ENCODE measurements around the gene GPATCH2. TPM values are rescaled to one million over a fixed set of nuclear protein-coding genes. Genes with fewer than 3 reads are reported as not detected.

GPATCH2 gene
- total RNA-seq, 1 donor from 2014 or later = 7.1 TPM

DNA sequence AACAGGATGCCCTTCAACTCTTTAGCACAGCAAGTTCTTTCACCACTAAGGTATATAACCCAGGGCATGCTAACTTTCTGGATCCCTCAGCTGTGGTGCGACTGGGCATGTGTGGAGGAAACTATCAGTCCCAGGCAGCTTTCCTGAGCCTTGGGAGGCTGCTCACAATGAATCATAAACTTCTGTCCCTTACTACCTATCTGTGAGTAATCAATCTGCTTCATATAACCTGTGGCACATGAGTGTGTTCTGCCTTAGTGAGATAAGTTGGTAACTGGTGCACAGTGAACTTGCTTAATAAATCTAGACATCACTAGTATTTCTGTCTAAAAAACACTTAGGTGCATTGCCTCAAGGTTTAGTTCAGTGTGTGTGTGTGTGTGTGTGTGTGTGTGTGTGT, 158.0 kb downstream of the GPATCH2 start:
- no peak for ATAC-seq (ENCODE audit: poor library complexity)
- DNase-seq = no peak
- intact Hi-C loops (cut with DNase I) = no loop called here

GRCh38 chr1:217471403-217471802, 159.5 kb downstream of the GPATCH2 start:
- DNase-seq (no peak), ATAC-seq (ENCODE audit: poor library complexity) (no peak)
- intact Hi-C loops (cut with DNase I) = no loop called here

- intact Hi-C loops (cut with DNase I) = no loop called here
- no peak for DNase-seq
- no peak for ATAC-seq (ENCODE audit: poor library complexity)
Observed at GRCh38 chr1:217469983-217470382, 160.9 kb downstream of the GPATCH2 start.

DNA sequence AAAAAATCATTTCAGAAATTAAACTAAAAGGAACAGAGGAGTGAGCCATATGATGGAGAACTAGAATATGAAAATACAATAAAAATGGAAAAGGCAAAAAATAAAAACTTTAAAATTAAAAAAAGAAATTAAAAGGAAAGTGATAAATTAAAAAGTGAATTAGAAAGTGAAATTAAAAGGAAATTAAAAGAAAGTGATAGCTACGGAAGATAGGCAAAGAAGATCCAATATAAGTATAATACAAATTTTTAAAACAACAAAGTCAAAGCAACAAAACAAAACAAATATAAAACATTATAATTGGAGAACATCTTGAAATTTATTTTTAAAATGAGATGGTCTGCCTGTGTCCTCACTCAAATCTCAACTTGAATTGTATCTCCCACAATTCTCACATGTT, 165.8 kb downstream of the GPATCH2 start:
- intact Hi-C loops (cut with DNase I) = no loop called here
- ATAC-seq (ENCODE audit: poor library complexity) (no peak), DNase-seq (no peak)

GRCh38 chr1:217462666-217463065, 168.2 kb downstream of the GPATCH2 start:
- no peak for DNase-seq
- intact Hi-C loops (cut with DNase I) = no loop called here
- ATAC-seq (ENCODE audit: poor library complexity) = no peak

GRCh38 chr1:217462159-217462558, 168.7 kb downstream of the GPATCH2 start:
- DNase-seq = no peak
- intact Hi-C loops (cut with DNase I) = no loop called here
- no peak for ATAC-seq (ENCODE audit: poor library complexity)

- no peak for ATAC-seq (ENCODE audit: poor library complexity)
- DNase-seq = no peak
- intact Hi-C loops (cut with DNase I) = loop anchor here (10.0 kb wide), 1 partner anchor 78 kb away; no protein-coding TSS in a partner anchor
Observed at GRCh38 chr1:217457016-217457415, 173.9 kb downstream of the GPATCH2 start.

DNA sequence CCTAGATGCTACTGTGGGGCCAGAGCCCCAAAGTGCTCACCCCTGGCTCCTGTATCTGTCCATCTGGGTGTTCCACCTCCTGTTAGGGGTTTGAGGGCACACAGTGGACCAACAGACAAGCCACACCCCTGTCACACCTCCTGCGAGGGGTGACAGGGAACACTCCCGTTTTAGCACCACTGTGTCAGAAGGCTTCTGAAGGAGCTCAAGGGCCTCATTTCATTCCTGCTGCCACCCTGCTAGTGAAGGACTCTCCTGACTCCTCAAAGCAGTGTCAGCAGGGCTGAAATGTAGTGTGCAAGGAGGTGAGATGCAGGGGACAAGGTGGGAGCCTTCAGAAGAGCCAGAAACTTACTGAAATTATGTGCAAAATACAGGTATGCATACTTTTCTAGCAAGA, 174.6 kb downstream of the GPATCH2 start:
- no peak for DNase-seq
- intact Hi-C loops (cut with DNase I) = loop anchor here (10.0 kb wide), 1 partner anchor 79 kb away; no protein-coding TSS in a partner anchor

GRCh38 chr1:217453816-217454215, 177.1 kb downstream of the GPATCH2 start:
- ATAC-seq (ENCODE audit: poor library complexity) (peak; percentile 94), DNase-seq (no peak)
- intact Hi-C loops (cut with DNase I) = loop anchor here (10.0 kb wide), 1 partner anchor 81 kb away; no protein-coding TSS in a partner anchor

More for the DNA sequence above, 174.6 kb downstream of the GPATCH2 start:
- ATAC-seq (ENCODE audit: poor library complexity) = peak; percentile 59

- DNase-seq (no peak), ATAC-seq (ENCODE audit: poor library complexity) (no peak)
- intact Hi-C loops (cut with DNase I) = no loop called here
Observed at GRCh38 chr1:217449370-217449769, 181.5 kb downstream of the GPATCH2 start.

DNA sequence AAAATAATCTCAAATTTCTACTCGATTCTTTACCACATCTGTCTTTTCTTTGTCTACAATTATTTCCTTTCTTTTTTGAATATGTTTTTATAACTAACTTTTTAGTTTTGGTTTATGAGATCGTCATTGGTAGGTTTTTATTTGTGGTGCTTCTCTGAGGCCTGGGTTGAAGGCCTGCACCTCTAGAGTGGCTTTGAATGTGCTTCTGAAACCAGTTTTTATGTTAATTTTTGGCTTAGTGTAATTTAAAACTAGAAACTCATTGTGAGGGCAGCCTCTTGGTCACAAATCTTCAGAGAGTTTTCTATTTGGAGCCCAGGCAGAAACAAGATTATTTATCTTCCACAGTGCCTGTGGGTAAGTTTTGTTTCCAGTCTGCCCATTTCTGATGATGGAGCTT, 187.0 kb downstream of the GPATCH2 start:
- intact Hi-C loops (cut with DNase I) = no loop called here

GRCh38 chr1:217437376-217437775, 193.5 kb downstream of the GPATCH2 start:
- ATAC-seq (ENCODE audit: poor library complexity) (no peak), DNase-seq (no peak)
- intact Hi-C loops (cut with DNase I) = no loop called here

More for the DNA sequence above, 187.0 kb downstream of the GPATCH2 start:
- no peak for ATAC-seq (ENCODE audit: poor library complexity)
- no peak for DNase-seq

GRCh38 chr1:217435204-217435603, 195.7 kb downstream of the GPATCH2 start:
- intact Hi-C loops (cut with DNase I) = no loop called here
- ATAC-seq (ENCODE audit: poor library complexity) = no peak

DNA sequence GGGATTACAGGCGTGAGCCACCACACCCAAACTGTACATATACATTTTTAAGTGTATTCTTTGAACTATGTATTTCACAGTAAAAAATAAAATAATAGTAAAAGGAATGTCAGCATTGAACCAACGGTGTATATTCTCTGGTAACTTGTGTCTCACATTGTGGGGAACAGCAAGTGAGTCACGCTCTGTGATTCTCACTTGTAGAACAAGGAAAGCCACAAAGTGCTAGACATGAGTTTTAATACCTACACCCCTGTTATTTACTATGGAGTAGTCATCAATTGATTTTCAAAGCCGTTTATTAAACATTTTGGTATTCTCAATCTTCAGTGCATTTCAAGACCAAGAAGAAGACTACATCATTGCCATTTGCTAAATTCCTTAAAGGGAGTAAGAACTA, 197.2 kb downstream of the GPATCH2 start:
- ATAC-seq (ENCODE audit: poor library complexity) (no peak), DNase-seq (no peak)
- intact Hi-C loops (cut with DNase I) = no loop called here

More at GRCh38 chr1:217435204-217435603, 195.7 kb downstream of the GPATCH2 start:
- no peak for DNase-seq

GRCh38 chr1:217432339-217432738, 198.6 kb downstream of the GPATCH2 start:
- DNase-seq (no peak), ATAC-seq (ENCODE audit: poor library complexity) (no peak)
- intact Hi-C loops (cut with DNase I) = no loop called here

- no peak for ATAC-seq (ENCODE audit: poor library complexity)
- DNase-seq = no peak
- intact Hi-C loops (cut with DNase I) = no loop called here
Observed at GRCh38 chr1:217431395-217431794, 199.5 kb downstream of the GPATCH2 start.

DNA sequence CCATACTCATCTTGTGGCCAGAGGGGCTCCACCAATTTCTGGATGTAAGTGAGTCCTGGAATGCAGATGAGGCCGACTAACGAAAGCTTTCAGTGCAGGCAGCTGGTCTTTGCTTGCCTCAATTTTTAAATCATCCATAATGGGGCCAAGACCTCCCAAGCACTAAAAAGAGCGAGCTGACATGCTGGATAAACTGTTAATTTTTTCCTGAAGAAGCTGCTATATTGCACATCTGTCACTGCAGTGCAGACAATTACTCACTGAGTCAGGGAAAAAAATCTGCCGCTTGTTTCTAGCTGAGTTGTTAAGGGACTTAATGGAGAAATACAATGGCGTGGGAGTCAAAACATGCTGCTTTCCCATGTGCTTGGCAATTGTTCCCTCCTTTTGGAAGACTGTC, 205.5 kb downstream of the GPATCH2 start:
- intact Hi-C loops (cut with DNase I) = no loop called here
- no peak for ATAC-seq (ENCODE audit: poor library complexity)
- DNase-seq = no peak

- ATAC-seq (ENCODE audit: poor library complexity) = no peak
- DNase-seq = no peak
- intact Hi-C loops (cut with DNase I) = no loop called here
Observed at GRCh38 chr1:217419194-217419551, 211.7 kb downstream of the GPATCH2 start.

DNA sequence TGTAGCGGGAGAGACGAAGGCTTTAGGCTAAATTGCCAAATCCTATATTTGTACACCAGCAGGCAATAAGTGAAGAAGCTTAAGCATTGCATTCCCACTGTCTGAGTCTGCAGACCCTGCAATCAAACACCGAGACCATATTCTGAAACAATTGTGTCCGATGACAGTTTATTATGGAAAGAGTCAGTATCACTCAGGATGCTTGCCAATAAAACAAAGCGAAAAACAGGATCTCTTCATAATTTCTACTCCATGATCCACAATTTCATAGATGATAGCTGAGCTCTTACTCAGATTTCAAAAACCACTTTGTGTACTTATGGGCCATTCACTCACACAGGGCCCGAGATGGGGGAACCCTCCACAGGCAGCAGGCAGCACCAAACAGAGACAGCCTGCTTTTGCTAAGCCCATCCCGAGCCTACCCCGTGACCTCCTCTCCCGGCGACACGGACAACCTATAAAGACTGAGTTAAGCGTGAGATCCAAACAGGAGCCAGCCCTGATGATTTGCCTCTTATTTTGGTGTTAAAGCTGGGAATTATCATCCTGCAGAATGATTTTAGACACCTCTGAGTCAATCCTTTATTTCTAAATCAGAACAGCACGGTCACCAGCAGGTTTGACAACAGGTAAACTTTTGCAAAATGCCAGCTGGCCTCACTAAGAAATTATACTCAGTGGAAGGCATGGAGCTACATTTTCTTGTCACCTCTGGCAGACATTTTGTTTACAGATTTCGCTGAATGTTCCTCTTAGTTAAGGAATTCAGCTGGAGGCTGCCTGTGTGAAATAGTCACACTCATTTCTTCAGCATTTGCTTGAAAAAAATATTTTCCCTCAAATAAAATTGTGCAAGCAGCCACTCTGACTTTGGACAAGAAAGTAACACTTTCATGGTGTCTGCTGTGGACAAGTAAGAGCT, 212.4 kb downstream of the GPATCH2 start:
- no peak for ATAC-seq (ENCODE audit: poor library complexity)
- no peak for DNase-seq
- intact Hi-C loops (cut with DNase I) = no loop called here

GRCh38 chr1:217417363-217417762, 213.5 kb downstream of the GPATCH2 start:
- no peak for ATAC-seq (ENCODE audit: poor library complexity)
- no peak for DNase-seq
- intact Hi-C loops (cut with DNase I) = no loop called here
